HepG2 (cell line): ENCODE results near the gene SARS2. TPM values are rescaled to one million over a fixed set of nuclear protein-coding genes. Genes with fewer than 3 reads are reported as not detected.

Experiments used
- BHLHE40 ChIP-seq: IDR thresholded peaks from 2 replicates; pipeline ENCODE4 v1.6.1; 2011; ENCODE audit warnings: low read length, improper control_type of control experiment
- FOXK2 ChIP-seq: fragments of 450-650 bp; IDR thresholded peaks from 2 replicates; pipeline ENCODE4 v1.6.1; 2016
- FOXO4 ChIP-seq: sonication (generic); formaldehyde crosslinking; conservative IDR thresholded peaks from 2 replicates; pipeline ENCODE4 v1.8.1; 2023; ENCODE audit warnings: missing genetic modification reagents
- GLI4 ChIP-seq: sonication (generic); formaldehyde crosslinking; IDR thresholded peaks from 2 replicates; pipeline ENCODE4 v1.5.1; 2020; ENCODE audit warnings: missing genetic modification reagents, mild to moderate bottlenecking, moderate library complexity, borderline replicate concordance
- HMGA1 ChIP-seq: sonication (generic); formaldehyde crosslinking; conservative IDR thresholded peaks from 2 replicates; pipeline ENCODE4 v1.4.0; 2020; ENCODE audit warnings: missing genetic modification reagents
- MTA3 ChIP-seq: sonication (generic); formaldehyde crosslinking; IDR thresholded peaks from 2 replicates; pipeline ENCODE4 v1.4.0; 2020; ENCODE audit warnings: missing genetic modification reagents
- MZF1 ChIP-seq: sonication (generic); formaldehyde crosslinking; IDR thresholded peaks from 2 replicates; pipeline ENCODE4 v1.8.1; 2023; ENCODE audit warnings: mild to moderate bottlenecking, missing genetic modification reagents, borderline replicate concordance
- PCBP2 ChIP-seq: fragments of 200-400 bp; formaldehyde crosslinking; optimal IDR thresholded peaks from 2 replicates; pipeline ENCODE3; 2018; ENCODE audit warnings: low read length, low read depth; ENCODE audit not compliant: poor library complexity, severe bottlenecking
- POLR2AphosphoS2 ChIP-seq: IDR thresholded peaks from 2 replicates; pipeline ENCODE4 v1.6.1; 2011; ENCODE audit warnings: low read depth, low read length, improper control_type of control experiment
- SNAPC4 ChIP-seq: sonication (generic); formaldehyde crosslinking; IDR thresholded peaks from 2 replicates; pipeline ENCODE4 v1.4.0; 2020; ENCODE audit warnings: mild to moderate bottlenecking, missing genetic modification reagents
- SOX5 ChIP-seq: IDR thresholded peaks from 2 replicates; pipeline ENCODE4 v1.6.1; 2016; ENCODE audit warnings: borderline replicate concordance
- SP140L ChIP-seq: sonication (generic); formaldehyde crosslinking; IDR thresholded peaks from 2 replicates; pipeline ENCODE4 v1.4.0; 2020; ENCODE audit warnings: missing genetic modification reagents, borderline replicate concordance
- SRSF1 ChIP-seq: fragments of 200-400 bp; formaldehyde crosslinking; optimal IDR thresholded peaks from 2 replicates; pipeline ENCODE3; 2017; ENCODE audit warnings: mild to moderate bottlenecking, low read depth, low read length, moderate library complexity
- ZKSCAN5 ChIP-seq: sonication (generic); formaldehyde crosslinking; IDR thresholded peaks from 2 replicates; pipeline ENCODE4 v1.5.1; 2020; ENCODE audit warnings: mild to moderate bottlenecking, missing genetic modification reagents
- ZNF432 ChIP-seq: sonication (generic); formaldehyde crosslinking; IDR thresholded peaks from 2 replicates; pipeline ENCODE4 v1.5.0; 2020; ENCODE audit warnings: missing genetic modification reagents, mild to moderate bottlenecking, borderline replicate concordance
- ZNF766 ChIP-seq: sonication (generic); formaldehyde crosslinking; IDR thresholded peaks from 2 replicates; pipeline ENCODE4 v1.5.0; 2020; ENCODE audit warnings: missing genetic modification reagents, borderline replicate concordance
- polyA plus RNA-seq, 8 experiments: library from polyadenylated mRNA; depleted of rRNA in 3 of 8; stranded (reverse) in 7 of 8; unstranded in 1 of 8; fragments of >200 nt; fragmentation: Illumina TruSeq in 4 of 8; extraction: Trizol in 4 of 8; gene quantifications; 2 replicates each; pipeline versions ENCODE4 v1.2.1 to v1.2.3, GENCODE V29; 2011 to 2016; ENCODE audit warnings: low read depth in 4 of 8, missing spikeins in 1 of 8, mixed read lengths in 1 of 8; ENCODE audit not compliant: insufficient read depth in 1 of 8
- total RNA-seq, 5 experiments: library from RNA; depleted of rRNA; stranded (reverse); fragments of >200 nt; fragmentation: Illumina TruSeq; extraction: Trizol; gene quantifications; 2 replicates each; pipeline ENCODE4 v1.2.3, GENCODE V29; 2016; ENCODE audit warnings: low read depth in 1 of 5

SARS2 gene
- total and polyA plus RNA-seq, 2 of the 13 experiments (the other 11 are each of a cell fraction or from before 2014, with no cell fraction given), result 40.0 to 48.6 TPM

GRCh38 chr19:38977445-38978325 is 47.1 kb upstream of the SARS2 start (continued):
- TF ChIP-seq SNAPC4 (CRISPR knock-in tag) (no peak), FOXK2 (no peak), BHLHE40 (no peak), ZNF766 (CRISPR knock-in tag) (no peak), FOXO4 (CRISPR knock-in tag) (no peak), SOX5 (CRISPR knock-in tag) (peak; percentile 44; the same call in 1 of the 2 replicates), PCBP2 (no peak), ZNF432 (CRISPR knock-in tag) (no peak), GLI4 (CRISPR knock-in tag) (no peak), MTA3 (no peak), SRSF1 (no peak), POLR2AphosphoS2 (no peak), MZF1 (CRISPR knock-in tag) (no peak), HMGA1 (CRISPR knock-in tag) (no peak), ZKSCAN5 (CRISPR knock-in tag) (no peak), SP140L (CRISPR knock-in tag) (no peak)
